OCI-LY3 (cell line): ENCODE results near the gene PCP4L1.

Experiments
- EZH2phosphoT487 ChIP-seq: fragments of 200-600 bp; shearing (Covaris generic); IDR thresholded peaks from 2 replicates; pipeline ENCODE4 v1.6.1; 2018; ENCODE audit warnings: antibody characterized with exemption, mixed run types, low read depth
- TF ChIP-seq, protein P1 (sequence below): fragments of 200-600, 300-600 bp; sonication (generic); IDR thresholded peaks from 2 replicates; pipeline ENCODE4 v1.5.1; 2014; ENCODE audit warnings: antibody characterized with exemption, low read length, low read depth

DNA sequence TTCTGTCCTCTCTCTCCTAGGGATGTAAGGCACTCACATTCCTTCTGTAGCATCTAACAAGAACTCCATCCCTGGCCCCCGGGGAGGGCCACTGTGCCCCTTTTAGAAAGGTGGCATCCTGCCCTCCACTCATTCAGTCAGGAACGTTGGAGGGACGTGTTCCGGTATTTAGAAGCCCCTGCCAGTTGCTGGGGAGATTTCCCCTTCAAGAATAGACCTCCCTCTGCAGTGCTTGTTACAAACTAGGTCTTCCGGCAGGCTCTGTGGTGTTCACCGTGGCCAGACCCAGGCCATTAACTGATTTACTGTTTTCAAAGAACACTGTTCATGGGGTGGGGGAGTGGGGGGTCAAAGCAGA lies 779 bp downstream of the PCP4L1 start:
- TF ChIP-seq, protein P1, sequence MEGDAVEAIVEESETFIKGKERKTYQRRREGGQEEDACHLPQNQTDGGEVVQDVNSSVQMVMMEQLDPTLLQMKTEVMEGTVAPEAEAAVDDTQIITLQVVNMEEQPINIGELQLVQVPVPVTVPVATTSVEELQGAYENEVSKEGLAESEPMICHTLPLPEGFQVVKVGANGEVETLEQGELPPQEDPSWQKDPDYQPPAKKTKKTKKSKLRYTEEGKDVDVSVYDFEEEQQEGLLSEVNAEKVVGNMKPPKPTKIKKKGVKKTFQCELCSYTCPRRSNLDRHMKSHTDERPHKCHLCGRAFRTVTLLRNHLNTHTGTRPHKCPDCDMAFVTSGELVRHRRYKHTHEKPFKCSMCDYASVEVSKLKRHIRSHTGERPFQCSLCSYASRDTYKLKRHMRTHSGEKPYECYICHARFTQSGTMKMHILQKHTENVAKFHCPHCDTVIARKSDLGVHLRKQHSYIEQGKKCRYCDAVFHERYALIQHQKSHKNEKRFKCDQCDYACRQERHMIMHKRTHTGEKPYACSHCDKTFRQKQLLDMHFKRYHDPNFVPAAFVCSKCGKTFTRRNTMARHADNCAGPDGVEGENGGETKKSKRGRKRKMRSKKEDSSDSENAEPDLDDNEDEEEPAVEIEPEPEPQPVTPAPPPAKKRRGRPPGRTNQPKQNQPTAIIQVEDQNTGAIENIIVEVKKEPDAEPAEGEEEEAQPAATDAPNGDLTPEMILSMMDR = no peak
- no peak for TF ChIP-seq EZH2phosphoT487
